HCEC 1CT (cell line): ENCODE results near the gene PTPRC.

Experiments used
- DNase-seq: peaks from one replicate; pipeline ENCODE4 v3.0.0-alpha.2; 2017

The PTPRC gene

GRCh38 chr1:198649232-198649967, 10.6 kb downstream of the PTPRC start:
- no peak for DNase-seq

DNA sequence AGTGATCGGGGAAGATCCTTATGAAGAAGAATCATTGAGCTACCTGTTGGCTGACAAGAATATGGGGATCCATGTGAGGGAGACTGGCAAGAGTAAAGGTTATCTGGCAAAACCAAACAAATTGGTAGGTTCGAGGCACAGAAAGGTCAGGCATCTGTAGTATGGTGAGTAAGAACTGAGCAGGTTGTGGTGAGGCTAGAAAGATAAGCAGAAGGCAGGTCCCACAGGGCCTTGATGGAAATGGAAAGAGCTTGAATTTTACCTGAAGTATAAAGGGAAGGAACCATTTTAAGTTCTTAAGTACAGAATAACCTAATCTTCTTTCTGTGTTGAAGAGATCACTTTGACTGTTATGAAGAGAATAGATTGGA, 11.1 kb downstream of the PTPRC start:
- DNase-seq: no peak

DNA sequence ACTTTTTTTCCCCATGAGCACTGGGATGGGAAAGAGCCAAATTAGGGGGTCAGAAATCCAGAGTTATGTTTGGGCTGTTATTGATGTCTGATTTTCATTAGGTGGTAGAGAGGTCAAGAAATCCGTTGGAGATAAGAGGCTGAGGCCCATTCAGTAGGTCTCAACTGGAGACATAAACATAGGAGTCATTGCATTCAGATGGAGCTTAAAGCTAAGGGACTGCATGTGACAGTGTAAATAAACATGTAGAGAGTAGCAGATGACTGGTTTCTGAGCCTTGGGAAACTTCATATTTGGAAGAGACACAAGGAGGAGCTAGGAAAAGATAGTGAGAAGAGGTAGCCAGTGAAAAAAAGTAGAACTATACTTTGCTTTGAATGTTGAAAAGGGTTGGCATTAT, 11.7 kb downstream of the PTPRC start:
- DNase-seq: no peak

DNA sequence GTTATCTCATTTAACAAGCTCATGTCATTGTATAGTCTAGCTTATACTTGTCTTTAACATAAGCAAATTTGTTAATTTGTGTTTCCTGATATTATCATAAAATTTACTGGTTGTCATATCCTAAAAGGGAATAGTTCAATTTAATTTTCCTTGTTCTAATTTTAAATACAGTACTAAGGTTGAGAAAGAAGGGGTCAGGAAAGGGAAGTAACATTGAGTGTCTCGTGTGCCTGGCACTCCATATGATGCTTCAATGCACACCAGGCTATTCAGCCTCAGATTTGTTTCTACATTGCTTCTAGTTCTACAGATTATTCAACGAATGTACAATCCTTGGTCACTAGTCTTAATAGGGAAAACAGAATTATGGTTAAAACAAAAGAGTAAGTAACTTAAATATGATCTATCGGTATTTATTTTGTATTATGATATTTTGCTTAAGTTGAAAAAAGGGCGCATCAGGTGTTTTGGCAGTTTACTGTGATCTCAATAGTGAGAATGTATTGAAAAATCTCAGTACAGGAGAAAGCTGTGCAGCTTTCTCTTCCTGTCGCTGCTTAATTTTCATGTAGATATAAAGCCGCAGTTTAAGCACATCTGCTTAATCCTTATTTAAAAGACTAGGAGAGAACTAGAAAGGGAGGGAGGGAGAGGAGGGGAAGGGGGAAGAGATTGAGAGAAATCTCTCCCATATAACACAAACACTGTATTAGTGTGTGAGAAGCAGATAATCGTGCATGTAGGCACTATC, 13.0 kb downstream of the PTPRC start:
- no peak for DNase-seq

DNA sequence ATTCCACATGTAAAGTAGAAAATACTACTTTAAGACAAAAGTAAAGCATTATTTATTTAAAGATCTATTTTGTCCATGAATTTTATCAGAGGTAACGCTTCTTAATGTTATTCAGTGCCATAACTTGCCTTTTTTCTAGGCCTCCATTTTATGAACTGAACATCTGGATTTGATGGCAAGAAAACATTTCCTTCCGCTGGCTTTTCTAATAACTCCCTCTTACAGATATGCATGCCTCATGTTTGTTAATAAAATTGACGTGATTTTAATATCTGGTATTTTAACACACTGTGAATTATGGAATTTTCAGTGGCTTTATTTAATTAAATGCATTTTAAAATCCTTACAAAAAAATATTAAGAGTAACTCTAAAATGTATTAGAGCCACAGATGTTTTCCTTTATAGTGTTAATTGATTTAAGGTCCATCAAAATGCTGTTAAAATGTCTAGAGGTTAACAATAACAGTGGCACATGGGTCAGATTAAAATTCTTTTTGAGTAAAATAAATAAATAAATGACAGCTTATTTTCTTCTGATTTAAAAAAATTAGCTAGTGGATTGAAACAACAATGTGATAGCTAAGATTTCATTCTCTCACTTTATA, 15.1 kb downstream of the PTPRC start:
- DNase-seq: no peak

DNA sequence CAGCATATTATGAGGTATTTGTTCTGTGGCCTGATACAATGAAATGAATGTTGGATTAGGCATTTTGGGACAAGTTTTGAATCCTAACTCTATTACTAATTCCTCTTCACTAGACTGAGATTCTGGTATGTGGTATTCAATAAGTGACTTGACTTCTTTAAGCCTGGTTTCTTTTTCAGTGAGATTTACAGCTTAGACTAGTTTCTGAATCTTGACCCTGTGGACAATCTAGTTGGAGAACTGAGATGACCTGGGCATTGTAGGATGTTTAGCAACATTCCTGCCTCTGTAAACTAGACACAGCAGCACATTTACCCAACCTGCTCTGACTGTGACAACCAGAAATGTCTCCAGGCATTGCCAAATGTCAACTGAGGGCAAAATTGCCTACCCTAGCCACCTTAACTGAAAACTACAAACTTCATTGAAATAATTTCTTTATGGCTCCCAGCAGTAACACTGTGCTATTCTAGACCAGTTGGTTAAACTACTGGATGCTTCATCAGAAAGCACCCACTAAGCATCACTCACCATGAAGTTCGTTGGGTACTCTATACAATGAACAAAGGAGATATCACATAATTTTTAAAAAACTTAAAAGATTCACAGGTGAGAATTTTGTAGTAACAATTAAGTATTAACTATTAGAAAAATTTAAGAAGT, 16.8 kb downstream of the PTPRC start:
- DNase-seq: no peak

DNA sequence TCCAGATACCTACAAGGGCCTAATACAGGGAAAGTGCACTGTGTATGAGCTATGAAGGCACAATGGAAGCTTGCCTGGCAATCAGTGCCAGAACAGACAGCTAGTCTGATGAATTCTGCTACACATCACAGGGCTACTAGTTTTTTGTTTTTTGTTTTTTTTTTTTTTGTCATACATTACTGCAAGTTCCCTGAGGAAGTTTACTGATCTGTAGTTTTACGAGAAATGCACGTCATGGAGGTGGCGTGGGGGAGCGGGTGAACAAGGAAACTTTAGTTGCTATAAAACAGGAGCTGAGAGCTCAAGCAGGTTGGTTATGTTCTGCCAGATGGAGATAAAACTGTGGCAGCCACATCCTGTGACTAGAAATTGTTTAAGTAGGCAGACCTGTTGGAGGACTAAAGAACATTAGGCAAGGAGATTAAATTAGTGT, 17.7 kb downstream of the PTPRC start:
- no peak for DNase-seq

DNA sequence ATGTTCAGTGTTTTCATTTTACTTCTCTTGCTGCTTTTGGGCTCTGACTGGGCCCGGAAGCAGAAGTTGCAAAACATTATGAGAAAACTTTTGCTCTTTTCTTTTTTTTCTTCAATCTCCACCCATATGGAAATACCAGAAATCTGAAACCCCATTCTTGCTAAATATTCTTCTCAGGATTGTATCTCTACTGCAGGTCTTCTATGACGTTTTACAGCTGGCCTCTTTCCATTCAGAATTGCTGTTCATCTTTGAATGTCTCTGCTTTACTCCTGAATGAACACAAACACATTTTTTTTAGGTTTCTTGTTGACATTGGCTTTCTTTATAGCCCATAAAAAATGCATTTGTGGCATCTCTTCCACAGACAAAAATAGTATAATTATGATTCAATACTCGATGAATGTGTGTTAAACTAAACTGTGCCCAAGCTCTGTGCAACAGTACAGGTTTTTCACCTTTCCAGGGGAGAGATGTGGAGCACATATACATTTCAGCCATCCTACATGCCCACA, 18.8 kb downstream of the PTPRC start:
- peak; percentile 93 for DNase-seq

DNA sequence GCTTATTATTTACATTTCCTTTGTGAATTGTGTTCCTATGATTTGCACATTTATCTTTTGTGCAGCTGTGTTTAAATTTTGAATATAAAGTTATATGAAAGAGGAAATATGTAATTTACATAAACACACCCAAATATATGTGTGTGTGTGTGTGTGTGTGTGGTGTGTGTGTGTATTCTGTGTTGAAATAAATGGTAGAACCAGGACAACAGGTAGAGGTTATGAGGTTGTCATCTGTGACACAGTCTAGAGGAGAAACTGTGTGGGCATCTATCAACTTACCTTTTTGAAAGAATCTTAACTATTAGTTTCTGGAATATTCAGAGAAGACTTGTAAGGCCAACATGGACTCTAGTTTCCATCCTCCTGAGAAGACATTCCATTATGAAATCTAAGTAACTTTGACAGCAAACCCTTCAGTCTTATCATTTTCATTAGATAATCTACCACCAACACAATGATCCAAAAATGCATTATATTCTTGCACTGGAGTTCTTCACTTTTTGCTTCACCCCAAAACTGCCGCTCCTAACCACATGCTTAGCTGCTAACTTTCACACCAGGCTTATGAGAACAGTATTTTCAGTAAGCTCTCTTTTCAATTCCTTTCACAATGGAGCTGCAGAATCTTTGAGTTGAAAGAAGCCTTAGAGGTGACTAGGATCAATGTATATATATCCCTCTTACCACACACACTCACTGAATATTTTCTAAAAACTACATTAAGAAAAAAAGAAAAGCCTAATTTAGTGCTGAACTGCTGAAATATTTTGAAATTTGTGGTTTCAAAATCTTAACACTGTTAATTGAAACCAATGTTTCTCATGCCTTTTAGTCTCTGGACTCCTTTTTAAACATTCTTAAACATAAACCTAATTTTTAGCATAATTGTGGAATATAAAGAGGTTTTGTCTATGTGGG, 21.8 kb downstream of the PTPRC start:
- no peak for DNase-seq

DNA sequence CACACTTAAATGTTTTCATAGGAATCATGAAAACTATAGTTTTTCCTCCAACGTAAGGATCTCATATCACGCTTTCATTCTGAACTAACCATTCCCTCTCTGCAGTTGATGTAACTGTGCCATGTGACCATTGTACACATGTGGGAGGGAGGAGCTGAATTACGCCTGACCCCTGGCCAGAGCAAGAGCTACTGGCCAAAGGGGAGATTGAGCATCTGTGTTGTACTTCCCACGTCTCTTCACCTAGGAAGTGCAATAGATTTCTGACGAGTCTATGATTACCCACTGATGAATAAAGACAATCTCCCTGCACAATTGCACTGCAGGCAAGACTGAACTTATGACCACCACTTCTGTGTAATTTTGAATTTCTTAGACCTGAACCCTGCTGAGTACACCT, 24.0 kb downstream of the PTPRC start:
- no peak for DNase-seq

GRCh38 chr1:198664068-198664788, 25.4 kb downstream of the PTPRC start:
- no peak for DNase-seq

DNA sequence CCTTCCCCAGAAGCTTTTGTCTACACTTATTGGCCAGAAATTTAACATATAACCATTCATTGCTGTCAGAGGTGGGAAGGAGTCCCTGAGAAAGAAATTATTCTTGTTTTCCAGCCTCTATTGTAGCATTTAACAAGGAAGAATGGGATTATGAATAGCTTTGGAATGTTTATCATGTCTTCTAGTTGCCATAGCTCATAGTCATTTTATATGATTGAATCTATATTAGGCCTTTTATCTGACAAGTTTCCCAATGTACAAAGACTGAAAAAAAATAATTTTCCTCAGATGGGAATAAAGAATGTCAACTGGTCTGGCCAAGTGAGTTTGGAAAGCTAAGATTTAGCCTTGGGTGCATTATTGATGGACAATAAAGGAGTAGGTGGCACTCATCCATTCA, 28.3 kb downstream of the PTPRC start:
- no peak for DNase-seq

DNA sequence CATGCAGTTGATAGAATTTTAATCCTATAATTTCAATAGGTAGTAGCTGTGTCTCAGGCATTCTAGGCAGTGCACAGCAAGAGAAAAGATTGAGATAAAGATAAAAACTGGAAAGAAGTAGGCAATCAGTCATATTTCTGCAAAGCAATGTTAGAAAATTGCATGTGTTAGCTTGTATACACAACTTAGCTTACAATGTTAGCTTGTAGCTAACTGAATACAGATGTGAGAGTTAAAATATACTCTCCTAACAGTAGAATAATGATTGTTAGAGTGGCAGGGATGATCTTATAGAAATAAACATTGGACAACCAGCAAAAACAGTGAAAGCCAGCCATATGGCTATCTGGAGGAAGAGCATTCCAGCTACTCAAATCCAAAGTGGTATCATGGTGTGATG, 29.0 kb downstream of the PTPRC start:
- no peak for DNase-seq

DNA sequence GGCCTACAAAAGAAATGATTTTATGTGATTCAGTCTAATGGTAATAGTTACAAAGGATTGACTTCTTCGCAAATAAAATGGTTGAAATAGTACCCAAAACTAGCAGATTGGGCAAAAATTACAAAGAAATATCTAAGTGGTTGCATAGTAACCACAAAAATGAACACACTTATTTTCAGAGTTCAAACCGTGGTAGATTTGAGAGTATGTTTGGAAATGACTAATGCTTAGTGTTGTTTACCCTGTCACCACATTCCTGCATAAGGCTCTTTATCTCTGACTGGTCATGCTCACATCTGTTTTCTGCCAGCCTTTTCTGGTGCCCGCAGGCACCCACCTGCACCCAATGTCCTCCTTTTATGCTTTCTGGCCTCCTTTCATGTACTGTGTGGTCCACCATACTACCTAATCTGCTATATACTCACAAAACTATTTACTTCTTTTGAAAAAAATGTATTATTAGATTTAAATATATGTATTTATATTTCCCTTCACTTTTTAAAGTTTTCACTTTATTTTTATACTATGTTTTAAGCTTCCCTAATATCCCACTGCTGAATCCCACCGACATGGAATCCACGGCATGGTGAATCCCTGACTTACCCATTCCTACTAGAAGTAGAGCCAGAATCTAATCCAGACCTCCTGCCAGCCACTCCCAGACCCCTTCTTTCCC, 30.3 kb downstream of the PTPRC start:
- peak; percentile 96 for DNase-seq

DNA sequence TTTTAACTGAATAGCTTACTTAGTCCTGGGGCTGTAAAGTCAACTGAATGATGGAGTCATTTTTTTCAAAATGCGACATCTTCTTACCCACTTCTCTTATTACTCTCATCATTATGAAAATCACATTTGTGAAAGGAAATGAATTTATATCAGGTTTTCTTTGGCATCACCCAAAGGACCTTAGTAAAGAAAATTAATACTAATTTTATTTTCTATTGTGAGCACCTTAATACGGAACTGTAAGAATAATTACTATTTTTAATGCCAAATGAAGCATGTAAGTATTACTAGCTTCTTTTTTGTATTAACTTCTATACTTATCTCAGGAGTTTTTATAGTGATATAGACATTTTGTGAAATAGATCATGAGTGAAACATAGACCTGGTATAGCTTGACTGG, 30.9 kb downstream of the PTPRC start:
- no peak for DNase-seq

GRCh38 chr1:198671136-198671535, 32.3 kb downstream of the PTPRC start:
- DNase-seq: no peak

DNA sequence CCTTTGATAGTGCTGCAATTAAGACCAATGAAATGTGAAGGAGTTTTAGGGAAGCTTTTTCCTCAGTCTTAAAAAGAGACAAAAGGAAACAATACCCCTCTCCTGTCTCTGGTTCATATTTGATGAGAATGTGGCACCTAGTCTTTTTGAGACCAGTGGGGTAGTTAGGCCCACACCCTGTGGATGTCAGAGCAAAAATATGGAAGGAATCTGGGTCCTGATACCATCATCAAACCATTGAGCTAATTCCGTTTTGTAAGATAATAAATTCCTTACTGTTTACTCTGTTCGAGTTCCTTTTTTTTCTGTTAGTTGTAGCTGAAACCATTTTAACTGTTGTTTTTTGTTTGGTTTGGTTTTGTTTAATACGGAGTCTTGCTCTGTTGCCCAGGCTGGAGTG, 33.3 kb downstream of the PTPRC start:
- DNase-seq: peak; percentile 60

DNA sequence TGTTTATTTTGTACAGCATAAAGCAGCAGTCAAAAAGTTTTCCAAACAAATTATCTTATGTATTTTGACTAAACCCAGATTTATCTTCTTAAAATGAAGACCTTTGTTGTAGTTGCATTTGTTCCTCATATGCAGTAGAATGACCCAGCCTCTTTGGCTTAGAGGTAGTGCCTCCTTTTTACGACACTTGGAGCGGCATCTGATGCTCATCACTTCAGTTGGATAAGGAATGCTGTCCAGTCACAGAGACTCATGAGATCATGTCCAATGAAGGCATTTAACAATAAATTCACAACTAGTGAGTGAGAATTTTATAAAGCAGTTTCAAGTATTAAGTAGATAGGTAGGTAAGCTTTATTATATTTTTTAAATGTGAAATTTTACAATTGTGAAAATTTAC, 35.2 kb downstream of the PTPRC start:
- no peak for DNase-seq

DNA sequence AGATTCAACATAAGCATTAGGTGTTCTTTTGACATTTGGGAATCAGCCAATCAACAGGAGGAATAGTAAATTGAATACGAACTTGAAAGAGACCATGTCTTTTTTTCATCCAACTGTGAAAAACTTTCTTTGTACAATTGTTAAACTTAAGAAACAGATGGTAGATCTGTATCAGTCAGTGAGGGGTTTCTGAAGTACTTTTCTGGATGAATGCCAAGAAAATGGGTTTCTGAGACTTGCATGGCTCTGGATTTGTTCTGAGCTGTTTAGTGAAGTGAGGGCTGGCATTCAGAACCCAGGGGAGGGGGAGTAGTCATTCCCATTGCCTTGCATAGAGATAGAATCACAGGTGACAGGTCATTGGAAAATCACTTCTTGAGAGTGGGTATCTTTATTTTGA, 37.4 kb downstream of the PTPRC start:
- no peak for DNase-seq

- no peak for DNase-seq
These were observed 38.2 kb downstream of the PTPRC start for GRCh38 chr1:198677027-198677426.

DNA sequence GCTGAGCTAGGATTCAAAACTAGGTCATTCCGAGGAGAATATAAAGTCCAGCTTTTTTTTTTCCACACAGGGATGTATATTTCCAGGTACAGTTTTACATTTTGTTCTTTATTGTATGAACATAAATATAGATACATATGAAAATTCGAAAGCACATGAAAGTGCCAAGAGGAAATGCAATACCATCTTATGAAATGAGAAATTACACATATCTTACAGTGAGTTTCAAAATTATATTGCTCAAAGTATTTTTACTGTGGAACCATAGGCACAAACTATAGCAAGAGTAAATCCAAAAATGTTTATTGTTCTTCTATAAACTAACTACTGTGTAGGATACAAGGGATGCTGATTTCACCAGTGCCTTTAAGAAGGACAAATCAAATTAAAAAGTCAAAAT, 39.0 kb downstream of the PTPRC start:
- no peak for DNase-seq
